Psoas muscle (tissue), 8 donors: ENCODE measurements around the gene DNAJC11. TPM values are rescaled to one million over a fixed set of nuclear protein-coding genes. Genes with fewer than 3 reads are reported as not detected.

Experiments
- ATAC-seq, 4 donors: fragments of 200-7000 bp; cut with Tn5 transposase; one replicate each; pipeline ENCODE4 v1.9.1; 2020; ENCODE audit warnings: moderate library complexity in 3 of 4, mild to moderate bottlenecking in 2 of 4
- DNase-seq, 2 donors: peaks; one replicate each; pipeline ENCODE4 v3.0.0-alpha.2; 2020
- H3K27ac ChIP-seq: fragments of 200-600 bp; one replicate; pipeline ENCODE4 v1.8.0; 2022
- H3K27me3 ChIP-seq, 3 donors: fragments of 200-600 bp in 1 of 3; one replicate each; pipeline versions ENCODE4 v1.6.1 to v1.8.0; 2013 to 2022; ENCODE audit warnings: low read length in 2 of 3, mild to moderate bottlenecking in 2 of 3, moderate library complexity in 1 of 3; ENCODE audit not compliant: insufficient read depth in 3 of 3
- H3K36me3 ChIP-seq, 2 donors: fragments of 200-600 bp in 1 of 2; one replicate each; pipeline versions ENCODE4 v1.6.1 to v1.8.0; 2013 to 2022; ENCODE audit warnings: low read depth in 1 of 2, mild to moderate bottlenecking in 1 of 2, moderate library complexity in 1 of 2; ENCODE audit not compliant: insufficient read depth in 1 of 2
- H3K4me1 ChIP-seq: fragments of 200-600 bp; one replicate; pipeline ENCODE4 v1.8.0; 2022
- H3K4me3 ChIP-seq: fragments of 200-600 bp; one replicate; pipeline ENCODE4 v1.8.0; 2022; ENCODE audit warnings: mild to moderate bottlenecking
- H3K9me3 ChIP-seq: fragments of 200-600 bp; one replicate; pipeline ENCODE4 v1.8.0; 2022
- WGBS, 3 donors: extraction: QIAGEN DNeasy Blood & Tissue Kit; methylation state at CpG; one replicate each; pipeline versions ENCODE4 v1.1.6 to v1.1.7; 2013; 5-methylcytosine and 5-hydroxymethylcytosine counted together
- intact Hi-C, 2 donors: fragments of 100-400 bp; cut with DNase I; formaldehyde crosslinking; loops; one replicate each; pipeline versions ENCODE4 v1.11.0 to v1.14.2; 2022
- polyA plus RNA-seq, 3 donors: library from polyadenylated mRNA; stranded (reverse); fragments of 200-250 nt; gene quantifications; one replicate each; pipeline ENCODE4 v1.2.3, GENCODE V29; 2013
- total RNA-seq, 4 donors: library from RNA; stranded (reverse); fragmentation: NEBNext Ultra II Directional in 2 of 4; extraction: Animal tissue kit (Norgen Biotek cat#: 25700) in 2 of 4; gene quantifications; one replicate each; pipeline versions ENCODE4 v1.2.1 to v1.2.4, GENCODE V29; 2021 to 2023
- TF ChIP-seq, protein P1 (sequence below): fragments of 200-600 bp; IDR thresholded peaks from one replicate; pipeline ENCODE4 v1.8.0; 2022; ENCODE audit warnings: antibody characterized with exemption
- donor health status: healthy with polysubstance abuse.
- donor health status: DM: no; HTN: no; CAD: no; lungs with moderate emphysema.
- donor health status: Bipolar disorder and iron deficiency.
- donor health status: healthy.
- donor health status: DM: yes; HTN: yes; CAD: no.
- donor health status: DM: no; HTN: no; CAD: no.
- donor health status: DM: no; HTN: no; CAD: no.
- donor health status: DM: yes; HTN: yes; CAD: no.

The DNAJC11 gene
- total and polyA plus RNA-seq, 7 donors: 28.2 to 65.4 (median 55.7) TPM

DNA sequence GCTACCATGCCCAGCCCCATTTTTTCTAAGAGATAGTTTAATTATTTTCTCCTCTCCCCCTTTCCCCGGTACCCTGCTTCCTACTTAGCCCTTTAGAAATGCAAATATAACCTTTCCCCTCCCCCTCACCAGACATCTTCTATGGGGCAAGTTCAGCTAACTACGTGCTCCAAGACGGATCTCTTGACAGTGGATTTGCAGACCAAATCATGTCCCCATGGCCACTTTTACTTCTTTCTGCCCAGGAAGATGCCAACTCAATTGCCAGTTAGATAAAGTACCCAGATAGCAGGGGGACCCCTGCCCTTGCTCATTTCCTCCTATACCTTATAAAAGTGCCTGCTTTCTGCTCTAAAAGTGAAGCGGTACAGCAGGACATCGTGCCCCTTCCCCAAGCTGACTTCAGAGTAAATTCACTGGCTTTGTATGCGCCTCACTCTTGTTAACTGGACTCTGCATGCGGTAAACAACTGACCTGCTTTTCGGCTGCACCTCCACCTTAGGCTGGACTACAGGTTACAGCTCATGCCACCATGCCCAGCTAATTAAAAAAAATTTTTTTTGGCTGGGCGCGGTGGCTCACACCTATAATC lies 7.4 kb downstream of the DNAJC11 start:
- DNase-seq: no peak
- H3K4me3 ChIP-seq: no peak overlapping the region
- H3K27ac ChIP-seq: no peak overlapping the region
- H3K4me1 ChIP-seq: peaks cover 26% of the 10 kb centered on the region
- 85 to 89% (median 86%) methylated on average over 10 of the region's 10 CpGs for WGBS, 3 donors
- H3K9me3 ChIP-seq: no peaks in the 10 kb centered on the region
- peaks cover 0 to 7% of the 10 kb centered on the region in 2 donors for H3K36me3 ChIP-seq
- no peaks in the 10 kb centered on the region for H3K27me3 ChIP-seq
- no peak for ATAC-seq
- intact Hi-C loops: no loop called here
- TF ChIP-seq, protein P1, sequence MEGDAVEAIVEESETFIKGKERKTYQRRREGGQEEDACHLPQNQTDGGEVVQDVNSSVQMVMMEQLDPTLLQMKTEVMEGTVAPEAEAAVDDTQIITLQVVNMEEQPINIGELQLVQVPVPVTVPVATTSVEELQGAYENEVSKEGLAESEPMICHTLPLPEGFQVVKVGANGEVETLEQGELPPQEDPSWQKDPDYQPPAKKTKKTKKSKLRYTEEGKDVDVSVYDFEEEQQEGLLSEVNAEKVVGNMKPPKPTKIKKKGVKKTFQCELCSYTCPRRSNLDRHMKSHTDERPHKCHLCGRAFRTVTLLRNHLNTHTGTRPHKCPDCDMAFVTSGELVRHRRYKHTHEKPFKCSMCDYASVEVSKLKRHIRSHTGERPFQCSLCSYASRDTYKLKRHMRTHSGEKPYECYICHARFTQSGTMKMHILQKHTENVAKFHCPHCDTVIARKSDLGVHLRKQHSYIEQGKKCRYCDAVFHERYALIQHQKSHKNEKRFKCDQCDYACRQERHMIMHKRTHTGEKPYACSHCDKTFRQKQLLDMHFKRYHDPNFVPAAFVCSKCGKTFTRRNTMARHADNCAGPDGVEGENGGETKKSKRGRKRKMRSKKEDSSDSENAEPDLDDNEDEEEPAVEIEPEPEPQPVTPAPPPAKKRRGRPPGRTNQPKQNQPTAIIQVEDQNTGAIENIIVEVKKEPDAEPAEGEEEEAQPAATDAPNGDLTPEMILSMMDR: no peak

DNA sequence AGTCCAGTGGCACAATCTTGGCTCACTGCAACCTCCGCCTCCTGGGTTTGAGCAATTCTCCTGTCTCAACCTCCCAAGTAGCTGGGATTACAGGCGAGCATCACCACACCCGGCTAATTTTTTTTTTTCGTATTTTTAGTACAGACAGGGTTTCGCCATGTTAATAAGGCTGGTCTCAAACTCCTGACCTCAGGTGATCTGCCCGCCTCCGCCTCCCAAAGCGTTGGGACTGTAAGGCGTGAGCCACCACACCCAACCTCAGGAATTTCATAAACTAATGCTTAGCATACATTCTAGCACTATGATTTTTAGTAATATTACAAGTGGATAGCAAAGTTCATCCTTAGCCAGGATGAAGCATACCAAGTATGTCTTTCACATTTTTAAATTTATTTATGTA lies 8.7 kb downstream of the DNAJC11 start:
- 82 to 98% (median 92%) methylated on average over 9 of the region's 9 CpGs for WGBS, 3 donors
- Histone ChIP-seq H3K9me3 (no peaks in the 10 kb centered on the region), H3K36me3 (peaks cover 0 to 7% of the 10 kb centered on the region in 2 donors), H3K27ac (no peak overlapping the region), H3K27me3 (no peaks in the 10 kb centered on the region), H3K4me1 (peaks cover 21% of the 10 kb centered on the region), H3K4me3 (no peak overlapping the region)
- intact Hi-C loops: no loop called here
- TF ChIP-seq, protein P1: no peak
- DNase-seq (no peak), ATAC-seq (no peak)

DNA sequence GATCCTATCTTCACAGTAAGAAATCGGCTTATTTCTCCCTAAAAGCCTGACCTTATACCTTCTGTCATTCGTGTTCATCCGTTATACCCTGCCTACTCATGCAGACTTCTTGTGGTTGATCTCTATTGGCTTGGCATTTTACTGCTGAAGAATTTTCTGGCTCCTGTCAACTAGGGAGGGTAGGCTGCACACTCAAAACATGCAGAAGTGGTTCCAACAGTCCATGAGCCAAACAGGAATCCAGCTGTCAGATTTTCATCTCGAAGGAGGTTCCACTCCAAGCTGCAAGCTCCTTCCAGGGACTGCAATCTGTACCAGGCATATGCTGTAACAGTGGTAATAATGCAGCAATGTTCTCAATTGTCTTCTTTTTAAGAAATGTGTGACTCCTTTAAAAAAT lies 10.1 kb downstream of the DNAJC11 start:
- TF ChIP-seq, protein P1: no peak
- DNase-seq (no peak), ATAC-seq (peak; percentile 48 to 60 (median 53))
- WGBS, 3 donors: 30 to 44% (median 33%) methylated on average over 4 of the region's 4 CpGs
- H3K27ac ChIP-seq: peak overlapping the region; percentile 62
- H3K27me3 ChIP-seq: no peaks in the 10 kb centered on the region
- intact Hi-C loops: no loop called here
- H3K9me3 ChIP-seq: no peaks in the 10 kb centered on the region
- peaks cover 0 to 7% of the 10 kb centered on the region in 2 donors for H3K36me3 ChIP-seq
- peaks cover 31% of the 10 kb centered on the region for H3K4me1 ChIP-seq
- no peak overlapping the region for H3K4me3 ChIP-seq

DNA sequence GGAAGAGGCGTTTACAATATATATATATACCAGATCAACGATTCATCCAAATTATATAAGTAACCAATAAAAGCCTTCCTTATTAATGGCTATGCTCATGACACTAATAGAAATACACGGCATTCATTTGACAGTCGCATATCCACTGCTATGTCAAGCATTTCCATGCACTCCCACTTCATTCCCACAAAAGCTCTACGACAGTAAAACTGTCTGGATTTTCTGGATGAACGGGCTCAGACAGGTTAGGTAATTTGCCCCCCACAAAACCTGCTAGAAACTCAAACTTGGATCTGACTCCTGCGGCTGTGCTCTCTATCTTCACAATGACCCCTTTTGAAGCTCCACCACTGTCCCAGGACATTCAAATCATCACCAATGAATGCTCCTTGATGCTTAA lies 11.4 kb downstream of the DNAJC11 start:
- 92 to 96% (median 93%) methylated on average over 7 of the region's 7 CpGs for WGBS, 3 donors
- Histone ChIP-seq H3K27me3 (no peaks in the 10 kb centered on the region), H3K4me1 (peaks cover 35% of the 10 kb centered on the region), H3K36me3 (peaks cover 0 to 7% of the 10 kb centered on the region in 2 donors), H3K27ac (no peak overlapping the region), H3K9me3 (no peaks in the 10 kb centered on the region), H3K4me3 (no peak overlapping the region)
- TF ChIP-seq, protein P1: no peak
- ATAC-seq: no peak
- no peak for DNase-seq
- intact Hi-C loops: no loop called here

DNA sequence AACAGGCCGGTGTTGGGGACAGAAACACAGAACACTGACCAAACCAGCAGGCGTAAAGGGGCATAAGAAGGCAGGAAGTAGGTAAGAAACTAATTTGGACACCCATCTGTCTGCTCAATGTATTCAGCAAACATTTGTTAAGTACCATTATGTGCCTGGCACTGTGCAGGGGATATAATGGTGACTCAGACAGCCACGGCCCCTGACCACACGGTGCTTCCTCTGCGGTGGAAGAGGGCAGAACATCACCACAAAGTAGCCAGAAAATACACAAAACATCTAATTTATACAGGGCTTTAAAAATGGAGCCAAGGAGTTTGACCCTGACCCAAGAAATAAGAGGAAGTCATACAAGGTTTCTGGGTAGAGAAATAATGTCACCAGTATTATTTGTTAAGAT lies 12.9 kb downstream of the DNAJC11 start:
- Histone ChIP-seq H3K27me3 (no peaks in the 10 kb centered on the region), H3K9me3 (no peaks in the 10 kb centered on the region), H3K36me3 (peaks cover 0 to 4% of the 10 kb centered on the region in 2 donors), H3K4me1 (peaks cover 35% of the 10 kb centered on the region), H3K4me3 (no peak overlapping the region), H3K27ac (no peak overlapping the region)
- DNase-seq (no peak), ATAC-seq (no peak)
- intact Hi-C loops: no loop called here
- 84 to 91% (median 88%) methylated on average over 5 of the region's 5 CpGs for WGBS, 3 donors
- TF ChIP-seq, protein P1: no peak
